GM12873 (cell line): ENCODE data around the gene DUXA.

Experiments used
- CTCF ChIP-seq: IDR thresholded peaks from 2 replicates; pipeline ENCODE4 v1.5.1; 2012; ENCODE audit warnings: low read depth, mild to moderate bottlenecking, moderate library complexity, low read length, control low read depth; ENCODE audit not compliant: insufficient read depth; ENCODE audit errors: missing control alignments

The DUXA gene

DNA sequence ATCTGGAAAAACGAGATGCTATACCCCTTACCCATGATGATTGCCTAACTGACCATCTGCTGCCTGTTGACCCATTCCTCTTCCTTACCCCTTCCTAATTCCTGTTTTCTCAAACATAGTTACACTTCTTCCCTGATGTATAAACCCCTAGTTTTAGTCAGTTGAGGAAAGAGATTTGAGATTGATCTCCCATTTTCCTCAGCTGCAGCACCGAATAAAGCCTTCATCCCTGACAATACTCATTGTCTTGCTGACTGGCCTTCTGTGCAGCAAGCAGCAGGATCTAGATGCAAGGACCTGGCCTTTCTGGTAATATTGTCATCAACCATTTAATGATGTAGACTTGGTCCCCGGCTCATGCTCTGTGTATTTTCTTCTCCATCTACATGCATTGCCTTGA lies 23.0 kb upstream of the DUXA start:
- no peak for TF ChIP-seq CTCF

GRCh38 chr19:57171551-57172081 lies 4.3 kb upstream of the DUXA start:
- TF ChIP-seq CTCF = no peak

- TF ChIP-seq CTCF = no peak
Observed at GRCh38 chr19:57165846-57166245, 1.4 kb downstream of the DUXA start.

GRCh38 chr19:57161985-57162539 lies 5.2 kb downstream of the DUXA start:
- TF ChIP-seq CTCF = no peak

- no peak for TF ChIP-seq CTCF
Observed at GRCh38 chr19:57152921-57153320, 14.4 kb downstream of the DUXA start.

GRCh38 chr19:57141699-57142098 lies 25.6 kb downstream of the DUXA start:
- no peak for TF ChIP-seq CTCF

GRCh38 chr19:57135797-57136196 lies 31.5 kb downstream of the DUXA start:
- TF ChIP-seq CTCF = no peak
